PC-3 (cell line): ENCODE measurements around the gene METTL1. TPM values are rescaled to one million over a fixed set of nuclear protein-coding genes. Genes with fewer than 3 reads are reported as not detected.

Source experiments
- ATAC-seq: fragments of 200-7000 bp; cut with Tn5 transposase; 2 replicates; pipeline ENCODE4 v1.9.1; 2020; ENCODE audit warnings: mild to moderate bottlenecking, moderate library complexity
- BruUV-seq: library from RNA; stranded (reverse); fragments of 400-500 nt; replicated peaks from 2 replicates; lab custom pipeline; 2021; lab: Mats Ljungman, UMichigan
- CTCF ChIA-PET: fragments of 300-600 bp; sonication (Branson Sonifier 250); formaldehyde crosslinking; loops from one replicate; lab custom pipeline; 2022; ENCODE audit warnings: antibody characterized with exemption; lab: Charles Lee
- POLR2A ChIA-PET: fragments of 300-600 bp; sonication (Branson Sonifier 250); formaldehyde crosslinking; loops from one replicate; lab custom pipeline; 2022; ENCODE audit warnings: antibody characterized with exemption; ENCODE audit not compliant: unreplicated experiment; lab: Charles Lee
- DNase-seq: peaks from one replicate; pipeline ENCODE4 v3.0.0-alpha.2; 2015
- H2AFZ ChIP-seq: fragments of 300-600 bp; sonication (generic); 2 replicates; pipeline ENCODE4 v1.6.0; 2016; ENCODE audit warnings: antibody characterized with exemption, low read length
- H3F3A ChIP-seq: fragments of 300-600 bp; sonication (generic); one replicate; pipeline ENCODE4 v1.6.0; 2017; ENCODE audit warnings: antibody characterized with exemption, low read length, control low read depth, mild to moderate bottlenecking; ENCODE audit not compliant: unreplicated experiment
- H3K27ac ChIP-seq: fragments of 300-600 bp; sonication (generic); 2 replicates; pipeline ENCODE4 v1.5.1; 2016; ENCODE audit warnings: mild to moderate bottlenecking, low read length
- H3K27me3 ChIP-seq: fragments of 300-600 bp; sonication (generic); 2 replicates; pipeline ENCODE4 v1.6.1; 2016; ENCODE audit warnings: low read length, mixed read lengths
- H3K36me3 ChIP-seq: fragments of 300-600 bp; sonication (generic); 2 replicates; pipeline ENCODE4 v1.6.1; 2016; ENCODE audit warnings: low read depth, mixed run types, low read length, mixed read lengths
- H3K4me1 ChIP-seq: fragments of 300-600 bp; sonication (generic); 2 replicates; pipeline ENCODE4 v1.5.1; 2016; ENCODE audit warnings: low read length; ENCODE audit not compliant: insufficient read depth
- H3K4me2 ChIP-seq: fragments of 300-600 bp; sonication (generic); 2 replicates; pipeline ENCODE4 v1.6.0; 2016; ENCODE audit warnings: low read length
- H3K4me3 ChIP-seq: fragments of 300-600 bp; sonication (generic); 2 replicates; pipeline ENCODE4 v1.5.1; 2016; ENCODE audit warnings: mild to moderate bottlenecking, low read length, mixed read lengths
- H3K79me2 ChIP-seq: fragments of 300-600 bp; sonication (generic); 2 replicates; pipeline ENCODE4 v1.6.1; 2017; ENCODE audit warnings: low read length, mixed read lengths
- H3K9ac ChIP-seq: fragments of 300-600 bp; sonication (generic); 2 replicates; pipeline ENCODE4 v1.6.0; 2016; ENCODE audit warnings: mild to moderate bottlenecking, low read length
- H3K9me2 ChIP-seq: fragments of 300-600 bp; sonication (generic); replicated peaks from 2 replicates; pipeline ENCODE4 v1.6.1; 2016; ENCODE audit warnings: mixed run types, low read length, mixed read lengths
- H3K9me3 ChIP-seq: fragments of 300-600 bp; sonication (generic); 2 replicates; pipeline ENCODE4 v1.6.1; 2016; ENCODE audit warnings: low read length, mixed read lengths
- H4K20me1 ChIP-seq: fragments of 300-600 bp; sonication (generic); 2 replicates; pipeline ENCODE4 v1.6.1; 2016; ENCODE audit warnings: low read length, mixed read lengths
- EZH2 ChIP-seq: fragments of 300-600 bp; sonication (generic); IDR thresholded peaks from one replicate; pipeline ENCODE4 v1.6.1; 2017; ENCODE audit warnings: antibody characterized with exemption, mild to moderate bottlenecking, low read length; ENCODE audit not compliant: unreplicated experiment
- EZH2phosphoT487 ChIP-seq: fragments of 300-600 bp; sonication (generic); IDR thresholded peaks from 2 replicates; pipeline ENCODE4 v1.6.1; 2018; ENCODE audit warnings: mild to moderate bottlenecking, antibody characterized with exemption, low read length, borderline replicate concordance
- intact Hi-C: fragments of 100-400 bp; cut with micrococcal nuclease; formaldehyde crosslinking; loops from 2 replicates; pipeline ENCODE4 v1.9.0; 2023
- total RNA-seq: library from RNA; depleted of rRNA; stranded (reverse); fragments of >200 nt; gene quantifications from 2 replicates; pipeline ENCODE4 v1.2.3, GENCODE V29; 2014
- TF ChIP-seq, protein P1 (sequence below): fragments of 300-600 bp; sonication (generic); conservative IDR thresholded peaks from 2 replicates; pipeline ENCODE4 v1.5.1; 2017; ENCODE audit warnings: antibody characterized with exemption, low read depth, mild to moderate bottlenecking, low read length

Gene METTL1
- total RNA-seq, 1 experiment from 2014 or later = 29.8 TPM

- peak overlapping the region; percentile 75 for H3K4me3 ChIP-seq
- peaks cover 4% of the 10 kb centered on the region; the same call in 1 of the 2 replicates for H3K36me3 ChIP-seq
- DNase-seq (peak; percentile 22), ATAC-seq (peak; percentile 7)
- no peaks in the 10 kb centered on the region for H3F3A ChIP-seq
- ChIA-PET POLR2A (no interaction called here), CTCF (no interaction called here)
- peaks cover 31% of the 10 kb centered on the region for H3K4me1 ChIP-seq
- H3K9me2 ChIP-seq = no peaks in the 10 kb centered on the region
- H3K9ac ChIP-seq = peak overlapping the region; percentile 42
- intact Hi-C loops = no loop called here
- no peaks in the 10 kb centered on the region for H3K9me3 ChIP-seq
- TF ChIP-seq EZH2 (no peak), EZH2phosphoT487 (no peak)
- TF ChIP-seq, protein P1, sequence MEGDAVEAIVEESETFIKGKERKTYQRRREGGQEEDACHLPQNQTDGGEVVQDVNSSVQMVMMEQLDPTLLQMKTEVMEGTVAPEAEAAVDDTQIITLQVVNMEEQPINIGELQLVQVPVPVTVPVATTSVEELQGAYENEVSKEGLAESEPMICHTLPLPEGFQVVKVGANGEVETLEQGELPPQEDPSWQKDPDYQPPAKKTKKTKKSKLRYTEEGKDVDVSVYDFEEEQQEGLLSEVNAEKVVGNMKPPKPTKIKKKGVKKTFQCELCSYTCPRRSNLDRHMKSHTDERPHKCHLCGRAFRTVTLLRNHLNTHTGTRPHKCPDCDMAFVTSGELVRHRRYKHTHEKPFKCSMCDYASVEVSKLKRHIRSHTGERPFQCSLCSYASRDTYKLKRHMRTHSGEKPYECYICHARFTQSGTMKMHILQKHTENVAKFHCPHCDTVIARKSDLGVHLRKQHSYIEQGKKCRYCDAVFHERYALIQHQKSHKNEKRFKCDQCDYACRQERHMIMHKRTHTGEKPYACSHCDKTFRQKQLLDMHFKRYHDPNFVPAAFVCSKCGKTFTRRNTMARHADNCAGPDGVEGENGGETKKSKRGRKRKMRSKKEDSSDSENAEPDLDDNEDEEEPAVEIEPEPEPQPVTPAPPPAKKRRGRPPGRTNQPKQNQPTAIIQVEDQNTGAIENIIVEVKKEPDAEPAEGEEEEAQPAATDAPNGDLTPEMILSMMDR = no peak
- H3K79me2 ChIP-seq = peaks cover 19% of the 10 kb centered on the region
- peak overlapping the region; percentile 92 for H3K4me2 ChIP-seq
- H3K27ac ChIP-seq = no peak overlapping the region
- no TSS peak for BruUV-seq
- H2AFZ ChIP-seq = peak overlapping the region; percentile 78
- no peaks in the 10 kb centered on the region for H3K27me3 ChIP-seq
- no peaks in the 10 kb centered on the region for H4K20me1 ChIP-seq
Observed at GRCh38 chr12:57755454-57756372, 16.2 kb downstream of the METTL1 start.

GRCh38 chr12:57755194-57755453, 16.8 kb downstream of the METTL1 start:
- H2AFZ ChIP-seq = no peak overlapping the region
- DNase-seq = no peak
- H3K4me3 ChIP-seq = peak overlapping the region; percentile 75
- no peaks in the 10 kb centered on the region for H3K9me3 ChIP-seq
- ATAC-seq = no peak
- H3F3A ChIP-seq = no peaks in the 10 kb centered on the region
- H3K27ac ChIP-seq = no peak overlapping the region
- H3K9ac ChIP-seq = no peak overlapping the region
- BruUV-seq = no TSS peak
- intact Hi-C loops = no loop called here
- ChIA-PET CTCF (no interaction called here), POLR2A (interaction anchor here (0.5 kb wide), 1 partner anchor 32 kb away, joined by 3 read pairs; no protein-coding TSS in a partner anchor)
- H3K4me2 ChIP-seq = peak overlapping the region; percentile 92
- peaks cover 25% of the 10 kb centered on the region for H3K79me2 ChIP-seq
- H3K36me3 ChIP-seq = peaks cover 10% of the 10 kb centered on the region; the same call in 1 of the 2 replicates
- H3K9me2 ChIP-seq = no peaks in the 10 kb centered on the region
- H4K20me1 ChIP-seq = no peaks in the 10 kb centered on the region
- TF ChIP-seq EZH2 (no peak), EZH2phosphoT487 (no peak)
- H3K4me1 ChIP-seq = peaks cover 31% of the 10 kb centered on the region
- H3K27me3 ChIP-seq = no peaks in the 10 kb centered on the region

GRCh38 chr12:57754411-57755193, 17.3 kb downstream of the METTL1 start, which contains the start of gene MARCHF9:
TSS of gene MARCHF9 (plus strand) at chr12:57755103. CDS start at chr12:57755529, 426 bp downstream.
- H3F3A ChIP-seq = no peaks in the 10 kb centered on the region
- H3K9me3 ChIP-seq = no peaks in the 10 kb centered on the region
- peak within 1 kb of the TSS; percentile 92 for H3K4me2 ChIP-seq
- no peak within 1 kb of the TSS for H3K27ac ChIP-seq
- peak within 1 kb of the TSS; percentile 90 for H2AFZ ChIP-seq
- H3K27me3 ChIP-seq = no peaks in the 10 kb centered on the region
- peaks cover 29% of the 10 kb centered on the region for H3K79me2 ChIP-seq
- POLR2A ChIA-PET = interaction anchor here (0.5 to 0.6 kb wide), 2 partner anchors 31 to 49 kb away, joined by 3 read pairs; no protein-coding TSS in a partner anchor
- TF ChIP-seq, protein P1 = no peak
- TF ChIP-seq EZH2phosphoT487 = no peak
- TF ChIP-seq EZH2 = no peak
- H3K4me1 ChIP-seq = peaks cover 31% of the 10 kb centered on the region
- peak within 1 kb of the TSS; percentile 75 for H3K4me3 ChIP-seq
- no peaks in the 10 kb centered on the region for H3K9me2 ChIP-seq
- H3K36me3 ChIP-seq = peaks cover 11% of the 10 kb centered on the region; the same call in 1 of the 2 replicates
- no TSS peak for BruUV-seq
- CTCF ChIA-PET = no interaction called here
- H3K9ac ChIP-seq = peak within 1 kb of the TSS; percentile 42
- DNase-seq (peak; percentile 86), ATAC-seq (peak; percentile 54)
- no peaks in the 10 kb centered on the region for H4K20me1 ChIP-seq
- intact Hi-C loops = no loop called here
